ENCODE measurements around the gene NLRP3.

NLRP3 gene

DNA sequence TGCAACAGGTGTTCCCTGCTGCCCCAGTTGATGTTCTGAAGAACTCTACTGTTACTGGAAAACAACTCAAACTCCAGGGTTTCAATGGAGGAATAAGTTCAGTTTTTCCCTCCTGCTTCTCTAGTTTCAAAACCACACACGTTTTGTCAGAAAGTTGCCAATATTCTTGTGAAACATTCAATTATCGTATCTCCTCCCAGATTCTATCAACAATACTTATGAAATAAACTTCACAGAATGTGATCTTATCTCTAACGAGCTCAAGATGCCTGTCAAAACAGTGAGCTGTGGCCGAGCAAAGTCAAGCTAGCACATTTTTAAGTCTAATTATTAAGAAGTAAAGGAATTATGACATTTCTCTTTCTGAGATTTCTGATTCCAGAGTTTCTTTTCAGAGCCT is 37.3 kb downstream of the NLRP3 start:
- H3K4me3 ChIP-seq (ENCODE audit: low read depth, low read length) = no peak overlapping the region
- in situ Hi-C loops (cut with HindIII; ENCODE audit: low sequenced_read_pairs) = no loop called here
- DNase-seq (ENCODE audit: low read depth, low spot score) = no peak
- TF ChIP-seq, protein P1, sequence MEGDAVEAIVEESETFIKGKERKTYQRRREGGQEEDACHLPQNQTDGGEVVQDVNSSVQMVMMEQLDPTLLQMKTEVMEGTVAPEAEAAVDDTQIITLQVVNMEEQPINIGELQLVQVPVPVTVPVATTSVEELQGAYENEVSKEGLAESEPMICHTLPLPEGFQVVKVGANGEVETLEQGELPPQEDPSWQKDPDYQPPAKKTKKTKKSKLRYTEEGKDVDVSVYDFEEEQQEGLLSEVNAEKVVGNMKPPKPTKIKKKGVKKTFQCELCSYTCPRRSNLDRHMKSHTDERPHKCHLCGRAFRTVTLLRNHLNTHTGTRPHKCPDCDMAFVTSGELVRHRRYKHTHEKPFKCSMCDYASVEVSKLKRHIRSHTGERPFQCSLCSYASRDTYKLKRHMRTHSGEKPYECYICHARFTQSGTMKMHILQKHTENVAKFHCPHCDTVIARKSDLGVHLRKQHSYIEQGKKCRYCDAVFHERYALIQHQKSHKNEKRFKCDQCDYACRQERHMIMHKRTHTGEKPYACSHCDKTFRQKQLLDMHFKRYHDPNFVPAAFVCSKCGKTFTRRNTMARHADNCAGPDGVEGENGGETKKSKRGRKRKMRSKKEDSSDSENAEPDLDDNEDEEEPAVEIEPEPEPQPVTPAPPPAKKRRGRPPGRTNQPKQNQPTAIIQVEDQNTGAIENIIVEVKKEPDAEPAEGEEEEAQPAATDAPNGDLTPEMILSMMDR (IDR thresholded peaks at IDR 0.05; ENCODE audit: low read depth, low read length) = no peak

DNA sequence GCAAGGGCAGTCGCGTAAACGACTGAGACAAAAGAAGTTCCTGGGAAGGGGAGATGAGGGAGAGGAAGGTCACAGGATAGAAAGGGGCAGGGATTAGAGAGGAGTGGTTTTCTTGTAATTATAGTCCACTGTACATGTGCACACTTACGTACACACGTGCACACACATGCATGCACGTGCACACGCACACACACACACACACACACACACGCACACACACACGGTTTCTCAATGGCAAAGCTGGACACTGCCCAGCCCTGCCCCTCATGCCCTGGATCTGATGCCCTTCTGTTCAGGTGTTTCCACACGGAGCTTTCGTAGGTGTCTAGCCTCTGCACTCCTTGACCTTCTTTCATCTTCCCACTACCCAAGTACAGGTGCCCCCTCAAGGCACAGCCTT is 38.0 kb downstream of the NLRP3 start:
- TF ChIP-seq, protein P1 (IDR thresholded peaks at IDR 0.05; ENCODE audit: low read depth, low read length) = no peak
- no peak overlapping the region for H3K4me3 ChIP-seq (ENCODE audit: low read depth, low read length)
- in situ Hi-C loops (cut with HindIII; ENCODE audit: low sequenced_read_pairs) = no loop called here
- DNase-seq (ENCODE audit: low read depth, low spot score) = no peak

DNA sequence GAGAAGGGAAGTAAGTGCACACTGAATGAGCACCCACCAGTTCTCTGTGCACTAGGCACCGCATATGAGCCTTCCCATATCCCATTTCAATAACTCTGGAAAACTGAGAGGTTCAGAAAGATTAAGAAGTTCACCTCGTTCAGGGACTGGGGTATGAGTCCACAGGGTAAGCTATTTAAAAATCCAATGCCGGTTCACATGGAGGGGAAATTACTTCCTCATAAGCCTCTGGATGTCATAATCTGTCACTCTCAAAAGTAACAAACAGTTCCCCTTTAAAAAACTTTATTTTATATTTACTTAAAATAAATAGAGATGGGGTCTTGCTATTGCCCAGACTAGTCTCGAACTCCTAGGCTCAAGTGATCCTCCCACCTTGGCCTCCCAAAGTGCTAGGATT is 40.0 kb downstream of the NLRP3 start:
- TF ChIP-seq, protein P1 (IDR thresholded peaks at IDR 0.05; ENCODE audit: low read depth, low read length) = no peak
- in situ Hi-C loops (cut with HindIII; ENCODE audit: low sequenced_read_pairs) = no loop called here

DNA sequence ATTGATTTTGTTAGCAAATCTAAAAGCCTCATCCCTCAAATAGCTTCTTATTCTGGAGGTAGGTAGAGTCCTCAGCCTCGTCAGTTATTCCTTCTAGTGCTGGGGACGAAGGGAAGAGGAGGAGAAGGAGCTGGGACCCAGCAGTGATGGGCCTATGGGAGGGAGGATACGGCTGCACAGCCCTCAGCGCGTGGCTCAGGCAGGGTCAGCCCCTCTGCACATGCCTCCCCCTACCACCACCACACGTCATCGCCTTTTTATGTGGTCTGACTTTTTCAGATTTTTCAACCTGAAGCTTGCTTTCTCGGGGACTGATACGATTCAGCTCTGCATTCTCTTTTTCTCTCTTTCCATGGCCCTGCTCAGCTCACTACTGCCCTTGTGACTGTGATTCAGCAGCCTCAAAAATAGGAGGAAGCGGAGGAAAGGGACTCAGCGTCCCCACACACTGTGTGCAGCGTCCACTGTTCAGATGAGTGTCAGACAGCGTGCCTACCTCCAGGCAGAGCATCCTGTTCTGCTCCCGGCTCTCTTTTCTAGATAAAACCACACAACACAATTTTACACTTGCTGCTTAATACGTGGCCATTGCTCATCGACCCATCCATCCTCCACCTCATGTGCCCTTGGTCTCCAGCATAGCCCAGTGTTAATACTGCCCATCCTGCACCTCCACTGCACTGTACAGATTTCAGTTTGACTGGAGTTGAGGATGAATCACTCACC is 41.1 kb downstream of the NLRP3 start:
- no peak overlapping the region for H3K4me3 ChIP-seq (ENCODE audit: low read depth, low read length)
- in situ Hi-C loops (cut with HindIII; ENCODE audit: low sequenced_read_pairs) = no loop called here
- DNase-seq (ENCODE audit: low read depth, low spot score) = no peak
- TF ChIP-seq, protein P1 (IDR thresholded peaks at IDR 0.05; ENCODE audit: low read depth, low read length) = no peak

More for the DNA sequence above, 40.0 kb downstream of the NLRP3 start:
- no peak for DNase-seq (ENCODE audit: low read depth, low spot score)
- no peak overlapping the region for H3K4me3 ChIP-seq (ENCODE audit: low read depth, low read length)

DNA sequence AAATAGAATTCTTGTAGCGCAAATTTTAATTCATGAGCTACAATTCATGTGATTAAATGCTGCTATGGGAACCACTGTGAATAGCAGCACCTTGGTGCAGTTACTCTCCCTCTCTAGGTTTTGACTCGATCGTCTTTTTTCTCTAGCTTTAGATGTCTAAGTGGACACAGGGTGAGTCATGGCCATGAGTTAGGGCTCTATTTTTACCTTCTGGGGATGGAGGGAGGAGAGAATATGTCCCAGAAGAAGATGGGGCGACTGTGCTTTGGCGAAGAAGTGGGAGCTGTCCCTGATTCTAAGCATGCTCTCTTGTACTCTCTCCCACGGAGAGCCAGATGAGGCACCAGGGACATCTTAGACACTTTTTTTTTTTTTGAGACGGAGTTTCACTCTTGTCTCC is 43.5 kb downstream of the NLRP3 start:
- TF ChIP-seq, protein P1 (IDR thresholded peaks at IDR 0.05; ENCODE audit: low read depth, low read length) = no peak
- no peak overlapping the region for H3K4me3 ChIP-seq (ENCODE audit: low read depth, low read length)
- in situ Hi-C loops (cut with HindIII; ENCODE audit: low sequenced_read_pairs) = no loop called here
- DNase-seq (ENCODE audit: low read depth, low spot score) = no peak

DNA sequence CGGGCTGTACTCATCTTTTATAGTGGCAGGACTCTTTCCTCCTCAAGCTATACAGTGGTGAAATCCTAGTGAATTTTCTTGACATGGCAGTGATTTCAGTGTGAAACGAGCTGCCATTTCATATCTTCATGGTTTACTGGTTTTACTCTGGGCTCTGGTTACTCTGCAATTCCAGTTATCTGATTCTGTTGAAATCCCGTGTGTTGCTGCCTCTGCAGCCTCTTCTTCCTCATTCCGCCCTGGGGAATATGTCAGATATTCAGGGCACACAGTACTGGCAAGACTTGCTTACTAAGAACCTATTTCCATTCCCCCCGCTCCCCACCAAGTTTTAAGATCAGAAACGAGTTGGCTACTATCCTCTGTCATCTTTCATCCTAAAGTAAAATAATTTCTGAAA is 49.8 kb downstream of the NLRP3 start:
- in situ Hi-C loops (cut with HindIII; ENCODE audit: low sequenced_read_pairs) = no loop called here
- TF ChIP-seq, protein P1 (IDR thresholded peaks at IDR 0.05; ENCODE audit: low read depth, low read length) = no peak
- no peak overlapping the region for H3K4me3 ChIP-seq (ENCODE audit: low read depth, low read length)
- no peak for DNase-seq (ENCODE audit: low read depth, low spot score)
